Activated T-helper 2 cell treated with anti-CD3 and anti-CD28 coated beads, Interferon-gamma antibody, Interleukin-2, Interleukin-4, amounts not matched to agents 10 μg/mL and 5 μg/mL and 100 μg/mL, durations not matched to agents 14 hours and 24 hours and 36 hours (primary cell): ENCODE data around the gene RAB9A. TPM values are rescaled to one million over a fixed set of nuclear protein-coding genes. Genes with fewer than 3 reads are reported as not detected.

Experiments
- DNase-seq: peaks from one replicate; pipeline ENCODE4 v3.0.0; 2021; ENCODE audit warnings: low spot score
- H3K27ac Mint-ChIP-seq: one replicate; pipeline ENCODE4 v1.8.0; 2021; ENCODE audit warnings: mixed read lengths
- H3K27me3 Mint-ChIP-seq: one replicate; pipeline ENCODE4 v1.8.0; 2021; ENCODE audit warnings: low read depth, mixed read lengths
- H3K36me3 Mint-ChIP-seq: one replicate; pipeline ENCODE4 v1.8.0; 2021; ENCODE audit warnings: low read depth, mixed read lengths
- H3K4me1 Mint-ChIP-seq: one replicate; pipeline ENCODE4 v1.8.0; 2021; ENCODE audit warnings: low read depth, mixed read lengths
- H3K4me3 Mint-ChIP-seq: one replicate; pipeline ENCODE4 v1.8.0; 2021; ENCODE audit warnings: low read depth, mild to moderate bottlenecking, moderate library complexity, mixed read lengths
- H3K9me3 Mint-ChIP-seq: one replicate; pipeline ENCODE4 v1.8.0; 2021; ENCODE audit warnings: mixed read lengths
- intact Hi-C: fragments of 100-400 bp; cut with micrococcal nuclease; formaldehyde crosslinking; loops from one replicate; pipeline ENCODE4 v1.15.1; 2023
- total RNA-seq: library from RNA; stranded (reverse); gene quantifications from 2 replicates; pipeline ENCODE4 v1.2.3, GENCODE V29; 2022

Gene RAB9A
- total RNA-seq, 1 donor from 2014 or later: 14.6 TPM

DNA sequence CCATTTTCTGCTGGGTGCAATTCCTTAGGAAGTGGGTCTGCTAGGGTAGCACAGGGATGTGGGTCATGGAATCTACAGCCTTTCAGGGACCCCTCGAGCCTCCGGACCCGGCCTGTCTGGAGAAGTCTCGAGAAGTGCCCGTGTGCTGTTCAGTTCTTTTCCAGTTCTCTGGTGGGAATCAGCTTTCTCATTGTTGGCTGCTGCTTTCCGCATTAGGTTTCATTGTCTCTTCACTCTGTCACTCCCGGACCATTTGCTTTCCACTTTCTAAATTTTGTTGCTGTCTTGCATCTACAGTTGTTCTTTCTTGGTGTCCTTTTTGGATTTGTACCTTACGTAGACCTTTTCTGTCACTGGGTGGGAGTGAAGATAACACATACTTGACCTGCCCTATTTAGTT is 6.1 kb downstream of the RAB9A start:
- no peak for DNase-seq
- Mint-ChIP-seq H3K9me3 (no peaks in the 10 kb centered on the region), H3K27ac (no peak overlapping the region), H3K4me3 (no peak overlapping the region), H3K36me3 (peaks cover 20% of the 10 kb centered on the region), H3K4me1 (peaks cover 49% of the 10 kb centered on the region), H3K27me3 (no peaks in the 10 kb centered on the region)
- intact Hi-C loops: no loop called here

DNA sequence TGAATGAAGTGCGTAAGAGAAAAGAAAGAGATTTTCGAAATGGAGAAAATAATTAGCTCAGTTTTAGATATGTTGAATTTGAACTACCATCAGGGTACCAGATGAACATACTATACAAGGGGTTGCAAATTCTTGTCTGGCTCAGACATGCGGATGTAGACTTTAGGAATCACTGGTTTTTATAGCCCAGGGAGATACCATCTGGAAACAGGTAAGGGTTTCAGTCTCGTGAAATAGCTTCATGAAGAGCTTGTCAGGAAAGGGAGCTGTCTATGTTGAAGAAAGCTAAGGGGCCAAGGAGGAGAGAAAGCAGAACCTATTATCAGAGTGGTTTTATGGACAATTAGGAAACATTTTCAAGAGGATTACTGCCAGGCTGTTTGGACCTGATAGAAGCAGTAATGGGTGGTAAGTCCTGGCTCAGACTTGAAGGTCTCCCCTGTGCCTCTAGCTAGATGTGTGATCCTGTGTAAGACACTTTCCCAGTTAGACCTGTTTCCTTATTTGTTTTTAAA is 6.7 kb downstream of the RAB9A start:
- H3K27me3 Mint-ChIP-seq: no peaks in the 10 kb centered on the region
- no peaks in the 10 kb centered on the region for H3K9me3 Mint-ChIP-seq
- intact Hi-C loops: no loop called here
- H3K4me1 Mint-ChIP-seq: peaks cover 42% of the 10 kb centered on the region
- H3K27ac Mint-ChIP-seq: no peak overlapping the region
- DNase-seq: no peak
- peaks cover 20% of the 10 kb centered on the region for H3K36me3 Mint-ChIP-seq
- H3K4me3 Mint-ChIP-seq: no peak overlapping the region

DNA sequence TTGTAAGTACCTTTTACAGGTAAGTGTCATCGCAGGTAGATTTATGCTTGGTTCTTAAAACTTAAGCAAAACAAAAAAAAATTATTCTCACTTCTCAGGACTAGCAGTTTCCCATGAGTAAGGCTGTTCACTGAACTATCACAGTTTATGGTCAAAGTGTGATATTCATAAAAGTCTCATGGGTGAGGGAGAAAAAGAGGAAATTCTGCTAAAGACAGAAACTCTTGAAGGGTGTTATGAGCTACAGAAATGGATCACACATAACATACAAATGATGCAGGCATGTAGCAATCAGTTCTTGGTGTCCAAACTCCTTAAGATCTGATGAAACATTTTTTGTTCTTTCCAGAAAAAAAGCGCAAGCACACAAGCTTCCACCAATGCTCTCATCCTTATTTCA is 8.5 kb downstream of the RAB9A start:
- intact Hi-C loops: no loop called here
- Mint-ChIP-seq H3K4me1 (peaks cover 44% of the 10 kb centered on the region), H3K4me3 (no peak overlapping the region), H3K27me3 (no peaks in the 10 kb centered on the region), H3K36me3 (peaks cover 19% of the 10 kb centered on the region), H3K27ac (no peak overlapping the region), H3K9me3 (no peaks in the 10 kb centered on the region)
- no peak for DNase-seq

DNA sequence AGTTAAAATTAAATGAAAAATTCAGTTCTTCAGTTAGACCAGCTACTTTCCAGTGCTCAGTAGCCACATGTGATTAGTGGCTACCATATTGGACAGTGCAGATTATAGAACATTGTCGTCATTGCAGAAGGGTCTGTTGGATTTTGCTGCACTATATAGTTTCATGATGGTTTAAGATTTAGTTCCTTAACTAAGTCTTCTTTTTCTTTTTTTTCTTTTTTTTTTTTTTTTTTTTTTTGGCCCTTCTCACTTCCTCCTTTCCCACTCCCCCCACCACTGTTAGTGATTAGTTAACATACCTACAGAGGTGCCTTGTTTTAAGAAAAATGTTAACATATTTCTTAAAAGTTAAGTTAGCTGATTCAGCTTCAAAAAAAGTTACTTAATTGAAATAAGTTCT is 9.0 kb downstream of the RAB9A start:
- peaks cover 14% of the 10 kb centered on the region for H3K36me3 Mint-ChIP-seq
- peaks cover 39% of the 10 kb centered on the region for H3K4me1 Mint-ChIP-seq
- DNase-seq: no peak
- H3K27me3 Mint-ChIP-seq: no peaks in the 10 kb centered on the region
- intact Hi-C loops: no loop called here
- no peaks in the 10 kb centered on the region for H3K9me3 Mint-ChIP-seq
- H3K27ac Mint-ChIP-seq: no peak overlapping the region
- no peak overlapping the region for H3K4me3 Mint-ChIP-seq

DNA sequence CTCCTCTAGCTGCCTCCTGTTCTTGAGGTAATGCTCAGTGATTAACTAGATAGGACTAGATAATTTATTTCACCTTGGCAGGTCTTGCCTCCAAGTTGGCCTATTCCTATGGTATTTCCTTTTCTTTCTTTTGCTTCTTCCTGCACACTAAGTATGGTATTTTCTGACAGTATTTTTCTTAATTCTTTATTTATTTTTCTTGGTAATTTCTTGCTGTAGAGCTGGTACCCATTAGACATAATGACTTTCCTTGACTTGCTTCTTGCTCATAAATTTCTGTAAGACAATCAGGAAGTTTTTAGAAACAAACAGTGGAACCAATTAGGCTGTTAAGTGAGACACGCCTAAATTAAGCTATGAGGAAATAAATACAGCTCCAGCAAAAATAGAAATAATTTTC is 9.5 kb downstream of the RAB9A start:
- peaks cover 37% of the 10 kb centered on the region for H3K4me1 Mint-ChIP-seq
- no peaks in the 10 kb centered on the region for H3K9me3 Mint-ChIP-seq
- no peak overlapping the region for H3K4me3 Mint-ChIP-seq
- H3K36me3 Mint-ChIP-seq: peaks cover 11% of the 10 kb centered on the region
- DNase-seq: no peak
- H3K27ac Mint-ChIP-seq: no peak overlapping the region
- intact Hi-C loops: no loop called here
- no peaks in the 10 kb centered on the region for H3K27me3 Mint-ChIP-seq

DNA sequence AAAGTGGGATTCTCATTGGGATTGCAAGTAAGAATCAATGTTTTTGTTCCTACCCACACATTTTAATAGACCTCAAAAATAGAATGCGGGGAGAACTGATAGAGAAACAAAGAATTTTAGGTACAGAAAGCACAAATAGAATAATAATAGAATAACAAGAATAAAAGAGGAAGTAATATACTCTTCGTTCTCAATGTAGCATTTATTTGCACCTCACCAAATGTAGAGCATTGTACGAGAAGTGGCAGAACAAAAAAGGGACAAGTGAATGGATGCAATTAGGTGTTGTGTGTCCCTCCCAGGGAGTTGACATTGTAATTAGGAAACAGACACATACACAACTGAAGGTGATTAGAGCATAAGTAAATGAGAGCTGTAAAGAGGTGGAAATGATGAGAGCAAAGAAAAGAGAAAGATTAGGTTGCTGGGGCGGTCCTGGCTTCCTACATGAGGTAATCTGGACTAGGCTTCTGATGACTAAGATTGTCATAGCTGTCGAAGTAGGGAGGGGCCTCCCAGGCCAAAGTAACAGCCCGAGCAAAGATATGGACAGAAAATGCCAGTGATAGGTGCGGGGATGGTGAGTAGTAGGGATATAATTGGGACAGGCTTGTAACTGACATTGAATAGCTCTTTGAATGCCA is 10.4 kb downstream of the RAB9A start:
- H3K36me3 Mint-ChIP-seq: peaks cover 11% of the 10 kb centered on the region
- intact Hi-C loops: no loop called here
- no peaks in the 10 kb centered on the region for H3K27me3 Mint-ChIP-seq
- DNase-seq: no peak
- H3K4me3 Mint-ChIP-seq: no peak overlapping the region
- H3K9me3 Mint-ChIP-seq: no peaks in the 10 kb centered on the region
- H3K4me1 Mint-ChIP-seq: peaks cover 40% of the 10 kb centered on the region
- H3K27ac Mint-ChIP-seq: no peak overlapping the region

DNA sequence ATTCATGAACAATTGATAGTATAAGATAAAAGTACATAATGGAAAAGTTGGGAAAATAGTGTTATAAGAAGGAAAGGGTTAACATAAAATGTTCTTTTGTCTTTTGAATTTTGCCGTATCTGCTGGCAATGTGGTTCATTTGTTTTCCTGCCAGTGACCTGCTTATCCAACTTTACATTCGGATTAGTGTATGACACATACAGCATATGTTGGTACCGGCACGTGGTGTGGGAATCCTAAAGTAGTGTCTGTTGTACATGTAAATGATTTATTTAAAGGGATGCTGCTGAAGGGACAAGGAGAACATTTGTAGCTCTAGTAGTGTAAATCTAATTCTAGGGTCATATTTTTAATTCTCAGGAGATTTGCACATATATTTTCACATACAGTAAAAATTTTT is 11.5 kb downstream of the RAB9A start:
- intact Hi-C loops: no loop called here
- Mint-ChIP-seq H3K9me3 (no peaks in the 10 kb centered on the region), H3K27me3 (no peaks in the 10 kb centered on the region), H3K27ac (no peak overlapping the region), H3K4me3 (no peak overlapping the region), H3K4me1 (peaks cover 37% of the 10 kb centered on the region), H3K36me3 (peaks cover 12% of the 10 kb centered on the region)
- DNase-seq: no peak

DNA sequence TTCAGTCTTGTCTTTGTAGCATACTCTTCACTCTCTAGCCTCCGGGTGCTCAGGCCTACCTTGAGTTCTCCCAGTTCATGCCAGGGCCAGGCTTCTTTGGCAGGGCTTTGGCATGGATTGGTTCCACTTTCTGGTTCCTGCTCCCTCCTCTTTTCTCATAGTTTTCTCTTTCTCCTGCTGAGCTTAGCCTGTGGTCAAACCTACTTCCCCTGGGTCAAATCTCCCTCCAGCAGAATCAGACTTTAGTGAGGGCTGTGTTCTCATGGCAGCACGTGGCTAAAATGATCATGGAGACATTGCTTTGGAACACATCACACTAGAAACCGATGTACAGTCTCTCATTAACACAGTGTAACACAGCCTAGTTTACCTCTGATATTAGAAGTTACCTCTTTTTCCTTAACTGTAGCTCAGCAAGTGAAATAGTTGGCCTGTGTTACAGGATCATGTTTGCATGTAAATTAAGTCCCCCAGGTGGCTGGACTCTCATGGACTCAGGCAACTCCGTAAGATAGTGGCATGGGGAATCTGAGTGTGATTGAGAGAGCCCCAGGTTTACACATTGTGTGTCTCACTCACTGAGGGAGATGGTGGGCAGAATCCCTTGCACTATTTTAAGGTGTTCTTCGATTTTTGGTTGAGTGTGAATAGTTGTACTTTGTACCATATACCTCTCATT is 13.3 kb downstream of the RAB9A start:
- no peak for DNase-seq
- intact Hi-C loops: no loop called here
- peaks cover 15% of the 10 kb centered on the region for H3K36me3 Mint-ChIP-seq
- H3K4me3 Mint-ChIP-seq: no peak overlapping the region
- no peaks in the 10 kb centered on the region for H3K9me3 Mint-ChIP-seq
- peaks cover 28% of the 10 kb centered on the region for H3K4me1 Mint-ChIP-seq
- no peak overlapping the region for H3K27ac Mint-ChIP-seq
- H3K27me3 Mint-ChIP-seq: no peaks in the 10 kb centered on the region

DNA sequence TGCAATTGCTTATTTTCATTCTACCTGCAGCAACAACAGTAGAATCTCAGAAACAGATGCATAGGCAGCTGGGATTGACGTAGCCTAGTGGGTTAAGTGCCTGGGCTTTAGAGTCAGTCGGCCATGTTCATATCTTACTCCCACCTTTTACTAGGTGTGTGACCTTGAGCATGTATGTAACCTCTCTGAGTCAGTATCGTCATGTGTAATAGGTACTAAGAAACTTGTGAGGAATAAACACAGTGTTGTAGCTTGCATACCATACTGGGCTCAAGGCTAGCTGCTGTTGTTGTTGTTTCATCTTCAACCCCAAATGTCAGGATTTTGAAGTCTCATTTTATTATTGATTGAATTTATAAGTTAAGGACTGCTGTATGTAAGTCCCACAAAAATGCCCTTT is 14.2 kb downstream of the RAB9A start:
- intact Hi-C loops: no loop called here
- H3K4me3 Mint-ChIP-seq: no peak overlapping the region
- H3K36me3 Mint-ChIP-seq: peaks cover 16% of the 10 kb centered on the region
- H3K9me3 Mint-ChIP-seq: no peaks in the 10 kb centered on the region
- peaks cover 26% of the 10 kb centered on the region for H3K4me1 Mint-ChIP-seq
- no peak for DNase-seq
- no peaks in the 10 kb centered on the region for H3K27me3 Mint-ChIP-seq
- H3K27ac Mint-ChIP-seq: no peak overlapping the region

DNA sequence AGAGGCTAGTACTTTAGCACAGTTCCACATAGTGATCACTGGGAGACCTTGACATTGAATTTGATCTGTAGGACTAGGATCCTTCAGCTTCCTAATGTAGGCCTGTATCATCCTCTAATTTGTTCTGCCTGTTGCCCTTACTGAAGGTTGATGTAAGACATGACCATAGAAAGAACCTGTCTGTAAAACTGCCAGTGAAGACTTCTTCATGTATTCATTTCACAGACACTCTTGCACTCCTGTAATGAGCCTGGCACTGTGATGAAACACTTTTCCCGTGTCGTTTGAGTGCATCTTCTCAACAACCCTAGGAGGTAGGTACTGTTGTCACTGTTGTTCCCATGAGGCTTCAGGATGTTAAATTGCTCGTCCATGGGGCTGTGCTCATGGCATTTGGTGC is 14.7 kb downstream of the RAB9A start:
- no peak for DNase-seq
- H3K27me3 Mint-ChIP-seq: no peaks in the 10 kb centered on the region
- no peak overlapping the region for H3K4me3 Mint-ChIP-seq
- no peaks in the 10 kb centered on the region for H3K9me3 Mint-ChIP-seq
- H3K27ac Mint-ChIP-seq: no peak overlapping the region
- peaks cover 19% of the 10 kb centered on the region for H3K36me3 Mint-ChIP-seq
- H3K4me1 Mint-ChIP-seq: peaks cover 26% of the 10 kb centered on the region
- intact Hi-C loops: no loop called here

DNA sequence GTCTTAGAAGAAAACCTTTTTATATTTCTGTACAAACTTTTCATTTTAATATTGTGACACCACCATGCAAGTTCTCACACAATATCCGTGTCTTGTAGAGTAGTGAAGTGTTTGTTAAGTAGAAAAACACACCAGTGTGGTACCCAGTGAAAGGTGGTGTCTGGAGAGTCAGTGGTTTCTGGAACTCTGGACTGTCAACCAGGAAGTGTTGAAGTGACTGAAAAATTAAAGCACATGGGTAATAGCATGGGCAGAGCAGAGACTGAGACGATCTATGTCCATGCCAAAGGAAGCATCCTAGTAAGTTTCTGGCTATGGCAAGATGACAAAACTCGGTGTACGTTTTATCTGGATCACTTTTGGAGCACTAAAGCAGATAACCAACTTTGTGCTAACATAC is 22.2 kb downstream of the RAB9A start:
- Mint-ChIP-seq H3K9me3 (no peaks in the 10 kb centered on the region), H3K27me3 (no peaks in the 10 kb centered on the region), H3K36me3 (peaks cover 43% of the 10 kb centered on the region), H3K4me1 (peaks cover 2% of the 10 kb centered on the region), H3K4me3 (no peak overlapping the region), H3K27ac (no peak overlapping the region)
- DNase-seq: no peak
- intact Hi-C loops: no loop called here

DNA sequence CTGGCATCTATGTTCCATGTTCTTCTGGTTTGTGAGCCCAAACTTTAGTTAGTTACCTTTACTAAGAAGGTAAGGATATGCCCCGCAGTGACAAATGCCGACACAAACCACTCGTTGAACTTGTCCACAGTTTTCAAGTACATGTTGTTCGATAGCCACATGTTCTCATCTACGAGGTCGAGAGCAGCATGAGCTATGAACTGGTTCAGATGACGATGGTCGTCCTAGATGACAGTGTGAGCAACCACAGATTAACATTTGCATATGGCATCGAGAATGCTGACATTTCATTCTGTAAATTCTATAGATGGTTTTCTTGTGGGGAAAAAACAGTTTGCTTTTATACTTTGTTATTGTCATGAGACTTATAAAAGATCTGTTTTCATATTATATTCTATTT is 27.5 kb downstream of the RAB9A start:
- peaks cover 61% of the 10 kb centered on the region for H3K36me3 Mint-ChIP-seq
- DNase-seq: no peak
- no peak overlapping the region for H3K4me3 Mint-ChIP-seq
- no peaks in the 10 kb centered on the region for H3K9me3 Mint-ChIP-seq
- H3K27ac Mint-ChIP-seq: no peak overlapping the region
- no peaks in the 10 kb centered on the region for H3K27me3 Mint-ChIP-seq
- H3K4me1 Mint-ChIP-seq: peaks cover 7% of the 10 kb centered on the region
- intact Hi-C loops: no loop called here

DNA sequence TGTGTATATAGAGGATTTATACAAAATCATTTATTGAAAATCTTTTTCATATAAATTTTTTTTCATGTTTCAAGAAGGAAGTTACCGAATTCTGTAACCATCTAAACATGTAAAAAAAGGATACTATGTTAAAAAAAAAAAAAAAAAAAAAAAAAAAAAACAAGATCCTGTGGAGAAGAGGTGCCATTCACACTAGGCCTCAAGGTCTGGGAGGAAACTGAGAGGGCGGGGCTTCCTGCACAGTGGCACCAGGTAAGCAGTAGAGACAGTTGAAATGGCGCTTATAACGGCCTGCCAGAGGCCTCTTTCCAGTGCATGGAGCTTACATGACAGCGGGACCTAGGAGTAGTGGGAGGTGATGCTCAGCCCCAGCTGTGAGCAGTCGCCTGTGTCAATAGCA is 28.0 kb downstream of the RAB9A start:
- Mint-ChIP-seq H3K4me3 (no peak overlapping the region), H3K9me3 (no peaks in the 10 kb centered on the region), H3K27ac (no peak overlapping the region), H3K36me3 (peaks cover 58% of the 10 kb centered on the region), H3K4me1 (peaks cover 7% of the 10 kb centered on the region), H3K27me3 (no peaks in the 10 kb centered on the region)
- no peak for DNase-seq
- intact Hi-C loops: no loop called here
